ENCODE data around the gene HMG20A.

GRCh38 chr15:77437264-77437663 lies 16.6 kb downstream of the HMG20A start:
- no peak for TF ChIP-seq POLR2AphosphoS5 (IDR thresholded peaks at IDR 0.05; ENCODE audit: borderline replicate concordance, low read depth, low read length)
- TF ChIP-seq EZH2 (IDR thresholded peaks at IDR 0.05): no peak
- no peak for TF ChIP-seq FOXP2 (optimal IDR thresholded peaks at IDR 0.05; ENCODE audit: control extremely low read depth, extremely low read length, insufficient read depth)
